ENCODE data around the gene CST7.

DNA sequence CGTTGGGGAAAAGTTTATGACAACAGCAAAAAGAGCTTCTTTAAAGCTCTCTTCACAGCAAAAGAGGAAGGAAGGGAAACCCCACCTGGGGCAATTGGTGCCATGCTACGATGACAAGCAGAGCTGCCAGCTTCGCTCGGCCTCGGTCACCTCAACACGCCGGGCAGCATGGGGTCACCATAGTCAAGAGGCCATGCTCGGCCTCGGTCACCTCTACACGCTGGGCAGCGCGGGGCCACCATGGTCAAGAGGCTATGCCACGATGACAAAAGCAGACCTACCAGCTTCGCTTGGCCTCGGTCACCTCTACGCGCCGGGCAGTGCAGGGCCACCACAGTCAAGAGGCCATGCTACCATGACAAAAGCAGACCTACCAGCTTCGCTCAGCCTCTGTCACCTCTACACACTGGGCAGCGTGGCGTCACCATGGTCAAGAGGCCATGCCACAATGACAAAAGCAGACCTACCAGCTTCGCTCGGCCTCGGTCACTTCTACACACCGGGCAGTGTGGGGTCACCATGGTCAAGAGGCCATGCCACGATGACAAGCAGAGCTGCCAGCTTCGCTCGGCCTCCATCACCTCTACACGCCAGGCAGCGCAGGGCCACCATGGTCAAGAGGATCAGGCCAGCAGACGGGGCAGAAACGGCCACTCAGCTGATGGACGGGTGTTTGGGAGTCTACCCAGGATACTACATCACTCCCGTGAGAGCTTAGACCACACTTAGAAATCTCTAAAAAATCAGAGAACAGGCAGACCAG lies 31.4 kb downstream of the CST7 start:
- TF ChIP-seq EZH2 (IDR thresholded peaks at IDR 0.05; ENCODE audit: borderline replicate concordance, insufficient read depth, low read length, poor library complexity, severe bottlenecking) (no peak), TAF1 (IDR thresholded peaks at IDR 0.05; ENCODE audit: low read depth) (no peak), EP300 (conservative IDR thresholded peaks at IDR 0.05; ENCODE audit: poor library complexity, severe bottlenecking) (no peak), SMC3 (conservative IDR thresholded peaks at IDR 0.05; ENCODE audit: poor library complexity) (no peak)
- TF ChIP-seq, protein P1, sequence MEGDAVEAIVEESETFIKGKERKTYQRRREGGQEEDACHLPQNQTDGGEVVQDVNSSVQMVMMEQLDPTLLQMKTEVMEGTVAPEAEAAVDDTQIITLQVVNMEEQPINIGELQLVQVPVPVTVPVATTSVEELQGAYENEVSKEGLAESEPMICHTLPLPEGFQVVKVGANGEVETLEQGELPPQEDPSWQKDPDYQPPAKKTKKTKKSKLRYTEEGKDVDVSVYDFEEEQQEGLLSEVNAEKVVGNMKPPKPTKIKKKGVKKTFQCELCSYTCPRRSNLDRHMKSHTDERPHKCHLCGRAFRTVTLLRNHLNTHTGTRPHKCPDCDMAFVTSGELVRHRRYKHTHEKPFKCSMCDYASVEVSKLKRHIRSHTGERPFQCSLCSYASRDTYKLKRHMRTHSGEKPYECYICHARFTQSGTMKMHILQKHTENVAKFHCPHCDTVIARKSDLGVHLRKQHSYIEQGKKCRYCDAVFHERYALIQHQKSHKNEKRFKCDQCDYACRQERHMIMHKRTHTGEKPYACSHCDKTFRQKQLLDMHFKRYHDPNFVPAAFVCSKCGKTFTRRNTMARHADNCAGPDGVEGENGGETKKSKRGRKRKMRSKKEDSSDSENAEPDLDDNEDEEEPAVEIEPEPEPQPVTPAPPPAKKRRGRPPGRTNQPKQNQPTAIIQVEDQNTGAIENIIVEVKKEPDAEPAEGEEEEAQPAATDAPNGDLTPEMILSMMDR (IDR thresholded peaks at IDR 0.05; ENCODE audit: poor library complexity, severe bottlenecking) = no peak
- TF ChIP-seq, protein P2, sequence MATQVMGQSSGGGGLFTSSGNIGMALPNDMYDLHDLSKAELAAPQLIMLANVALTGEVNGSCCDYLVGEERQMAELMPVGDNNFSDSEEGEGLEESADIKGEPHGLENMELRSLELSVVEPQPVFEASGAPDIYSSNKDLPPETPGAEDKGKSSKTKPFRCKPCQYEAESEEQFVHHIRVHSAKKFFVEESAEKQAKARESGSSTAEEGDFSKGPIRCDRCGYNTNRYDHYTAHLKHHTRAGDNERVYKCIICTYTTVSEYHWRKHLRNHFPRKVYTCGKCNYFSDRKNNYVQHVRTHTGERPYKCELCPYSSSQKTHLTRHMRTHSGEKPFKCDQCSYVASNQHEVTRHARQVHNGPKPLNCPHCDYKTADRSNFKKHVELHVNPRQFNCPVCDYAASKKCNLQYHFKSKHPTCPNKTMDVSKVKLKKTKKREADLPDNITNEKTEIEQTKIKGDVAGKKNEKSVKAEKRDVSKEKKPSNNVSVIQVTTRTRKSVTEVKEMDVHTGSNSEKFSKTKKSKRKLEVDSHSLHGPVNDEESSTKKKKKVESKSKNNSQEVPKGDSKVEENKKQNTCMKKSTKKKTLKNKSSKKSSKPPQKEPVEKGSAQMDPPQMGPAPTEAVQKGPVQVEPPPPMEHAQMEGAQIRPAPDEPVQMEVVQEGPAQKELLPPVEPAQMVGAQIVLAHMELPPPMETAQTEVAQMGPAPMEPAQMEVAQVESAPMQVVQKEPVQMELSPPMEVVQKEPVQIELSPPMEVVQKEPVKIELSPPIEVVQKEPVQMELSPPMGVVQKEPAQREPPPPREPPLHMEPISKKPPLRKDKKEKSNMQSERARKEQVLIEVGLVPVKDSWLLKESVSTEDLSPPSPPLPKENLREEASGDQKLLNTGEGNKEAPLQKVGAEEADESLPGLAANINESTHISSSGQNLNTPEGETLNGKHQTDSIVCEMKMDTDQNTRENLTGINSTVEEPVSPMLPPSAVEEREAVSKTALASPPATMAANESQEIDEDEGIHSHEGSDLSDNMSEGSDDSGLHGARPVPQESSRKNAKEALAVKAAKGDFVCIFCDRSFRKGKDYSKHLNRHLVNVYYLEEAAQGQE (IDR thresholded peaks at IDR 0.05; ENCODE audit: borderline replicate concordance) = no peak
